Left ventricle myocardium inferior (tissue), 1 donor: ENCODE results near the gene PLEK. TPM values are rescaled to one million over a fixed set of nuclear protein-coding genes. Genes with fewer than 3 reads are reported as not detected.

Experiments used
- DNase-seq: peaks from one replicate; pipeline ENCODE4 v3.0.0-alpha.2; 2020
- H3K27ac ChIP-seq: fragments of 200-600 bp; replicated peaks from 2 replicates; pipeline ENCODE4 v1.8.0; 2021
- H3K27me3 ChIP-seq: fragments of 200-600 bp; 2 replicates; pipeline ENCODE4 v1.8.0; 2021; ENCODE audit warnings: low read depth
- H3K36me3 ChIP-seq: fragments of 200-600 bp; 2 replicates; pipeline ENCODE4 v1.8.0; 2021
- H3K4me1 ChIP-seq: fragments of 200-600 bp; 2 replicates; pipeline ENCODE4 v1.8.0; 2021
- H3K4me3 ChIP-seq: fragments of 200-600 bp; 2 replicates; pipeline ENCODE4 v1.8.0; 2021; ENCODE audit warnings: mild to moderate bottlenecking, moderate library complexity
- H3K9me3 ChIP-seq: fragments of 200-600 bp; replicated peaks from 2 replicates; pipeline ENCODE4 v1.8.0; 2021
- intact Hi-C: fragments of 100-400 bp; cut with micrococcal nuclease; formaldehyde crosslinking; loops from one replicate; pipeline ENCODE4 v1.11.0; 2022
- total RNA-seq: library from RNA; stranded (reverse); fragmentation: NEBNext Ultra II Directional; extraction: Animal tissue kit (Norgen Biotek cat#: 25700); gene quantifications from one replicate; pipeline ENCODE4 v1.2.1, GENCODE V29; 2021
- TF ChIP-seq, protein P1 (sequence below): fragments of 200-600 bp; IDR thresholded peaks from 2 replicates; pipeline ENCODE4 v1.8.0; 2021; ENCODE audit warnings: antibody characterized with exemption, mild to moderate bottlenecking, borderline replicate concordance
- donor health status: DM: no; HTN: yes; CAD: no; lungs with severe emphysema.

PLEK gene
- total RNA-seq, 1 donor from 2014 or later: 4.8 TPM

DNA sequence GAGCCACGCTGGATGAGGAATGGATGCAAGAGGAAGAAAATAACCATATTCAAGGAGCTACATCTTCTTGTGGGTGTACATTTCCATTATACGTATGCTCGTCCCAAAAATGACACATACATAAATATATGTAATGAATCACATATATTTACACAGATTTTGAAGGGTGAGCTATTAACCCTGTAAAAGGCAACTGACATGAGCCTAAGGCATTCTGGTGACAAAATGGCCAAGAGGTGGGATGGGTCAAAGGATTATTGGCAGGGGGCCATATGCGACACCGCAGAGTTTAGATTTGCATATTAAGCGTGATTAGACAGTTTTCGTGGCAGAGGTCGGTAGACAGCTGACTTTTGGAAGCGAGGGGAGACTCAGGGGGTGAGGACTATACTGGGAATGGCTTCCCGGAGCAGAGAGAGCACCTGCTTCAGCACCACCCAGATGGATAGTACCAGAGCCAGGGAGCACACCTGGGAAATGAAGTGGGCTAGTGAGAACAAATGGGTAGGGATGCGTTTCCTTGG, 44.9 kb upstream of the PLEK start:
- H3K27me3 ChIP-seq: peaks cover 22% of the 10 kb centered on the region
- H3K9me3 ChIP-seq: no peaks in the 10 kb centered on the region
- DNase-seq: no peak
- peak overlapping the region; percentile 88 for H3K4me3 ChIP-seq
- TF ChIP-seq, protein P1, sequence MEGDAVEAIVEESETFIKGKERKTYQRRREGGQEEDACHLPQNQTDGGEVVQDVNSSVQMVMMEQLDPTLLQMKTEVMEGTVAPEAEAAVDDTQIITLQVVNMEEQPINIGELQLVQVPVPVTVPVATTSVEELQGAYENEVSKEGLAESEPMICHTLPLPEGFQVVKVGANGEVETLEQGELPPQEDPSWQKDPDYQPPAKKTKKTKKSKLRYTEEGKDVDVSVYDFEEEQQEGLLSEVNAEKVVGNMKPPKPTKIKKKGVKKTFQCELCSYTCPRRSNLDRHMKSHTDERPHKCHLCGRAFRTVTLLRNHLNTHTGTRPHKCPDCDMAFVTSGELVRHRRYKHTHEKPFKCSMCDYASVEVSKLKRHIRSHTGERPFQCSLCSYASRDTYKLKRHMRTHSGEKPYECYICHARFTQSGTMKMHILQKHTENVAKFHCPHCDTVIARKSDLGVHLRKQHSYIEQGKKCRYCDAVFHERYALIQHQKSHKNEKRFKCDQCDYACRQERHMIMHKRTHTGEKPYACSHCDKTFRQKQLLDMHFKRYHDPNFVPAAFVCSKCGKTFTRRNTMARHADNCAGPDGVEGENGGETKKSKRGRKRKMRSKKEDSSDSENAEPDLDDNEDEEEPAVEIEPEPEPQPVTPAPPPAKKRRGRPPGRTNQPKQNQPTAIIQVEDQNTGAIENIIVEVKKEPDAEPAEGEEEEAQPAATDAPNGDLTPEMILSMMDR: no peak
- H3K4me1 ChIP-seq: peaks cover 45% of the 10 kb centered on the region
- H3K27ac ChIP-seq: peak overlapping the region; percentile 97
- intact Hi-C loops: no loop called here
- peaks cover 14% of the 10 kb centered on the region for H3K36me3 ChIP-seq

- TF ChIP-seq, protein P1: no peak
- no peak for DNase-seq
- Histone ChIP-seq H3K27ac (no peak overlapping the region), H3K4me1 (peaks cover 5% of the 10 kb centered on the region), H3K36me3 (no peaks in the 10 kb centered on the region), H3K9me3 (no peaks in the 10 kb centered on the region), H3K27me3 (peaks cover 26% of the 10 kb centered on the region), H3K4me3 (no peak overlapping the region)
- intact Hi-C loops: no loop called here
These were observed 40.0 kb upstream of the PLEK start for GRCh38 chr2:68325056-68325455.

GRCh38 chr2:68328901-68329300, 36.2 kb upstream of the PLEK start:
- Histone ChIP-seq H3K27ac (no peak overlapping the region), H3K4me1 (no peaks in the 10 kb centered on the region), H3K9me3 (no peaks in the 10 kb centered on the region), H3K27me3 (peaks cover 26% of the 10 kb centered on the region), H3K4me3 (no peak overlapping the region), H3K36me3 (no peaks in the 10 kb centered on the region)
- TF ChIP-seq, protein P1: no peak
- intact Hi-C loops: no loop called here
- DNase-seq: no peak

DNA sequence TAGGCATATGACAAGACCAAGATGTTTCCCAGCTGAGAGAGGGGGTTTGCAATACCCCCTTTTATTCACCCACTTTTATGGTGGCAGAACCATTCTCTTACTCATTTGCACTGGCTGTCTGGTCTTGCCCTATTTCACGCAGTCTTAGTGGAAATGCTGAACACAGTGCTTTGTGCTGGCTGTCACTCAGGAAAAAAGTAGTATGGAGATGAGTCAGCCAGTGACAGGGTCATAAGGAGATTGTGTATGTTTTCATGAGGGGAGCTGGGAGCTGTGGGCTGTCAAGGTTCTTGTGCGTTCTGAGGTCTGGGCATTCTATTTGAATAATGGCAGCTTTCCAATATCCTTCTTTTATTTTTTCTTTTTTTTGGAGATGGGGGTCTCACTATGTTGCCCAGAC, 34.4 kb upstream of the PLEK start:
- H3K27me3 ChIP-seq: peaks cover 26% of the 10 kb centered on the region
- no peak for DNase-seq
- H3K9me3 ChIP-seq: no peaks in the 10 kb centered on the region
- intact Hi-C loops: no loop called here
- no peaks in the 10 kb centered on the region for H3K4me1 ChIP-seq
- no peaks in the 10 kb centered on the region for H3K36me3 ChIP-seq
- H3K27ac ChIP-seq: no peak overlapping the region
- no peak overlapping the region for H3K4me3 ChIP-seq
- TF ChIP-seq, protein P1: no peak

DNA sequence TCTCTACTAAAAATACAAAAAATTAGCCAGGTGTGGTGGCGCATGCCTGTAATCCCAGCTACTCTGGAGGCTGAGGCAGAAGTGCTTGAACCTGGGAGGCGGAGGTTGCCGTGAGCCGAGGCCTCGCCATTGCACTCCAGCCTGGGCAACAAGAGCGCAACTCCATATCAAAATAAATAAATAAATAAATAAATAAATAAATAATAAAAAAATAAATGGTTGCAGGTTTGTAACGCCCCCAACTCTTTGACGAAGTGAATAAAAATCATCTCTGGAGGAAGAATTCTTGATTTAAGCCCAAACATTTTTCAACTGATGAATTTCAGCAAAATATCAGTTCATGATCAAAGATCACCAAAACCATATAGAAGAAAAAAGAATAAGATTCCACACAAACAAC, 32.1 kb upstream of the PLEK start:
- TF ChIP-seq, protein P1: no peak
- Histone ChIP-seq H3K27me3 (peaks cover 19% of the 10 kb centered on the region), H3K4me1 (no peaks in the 10 kb centered on the region), H3K9me3 (no peaks in the 10 kb centered on the region), H3K4me3 (no peak overlapping the region), H3K36me3 (no peaks in the 10 kb centered on the region), H3K27ac (no peak overlapping the region)
- intact Hi-C loops: no loop called here
- DNase-seq: no peak

GRCh38 chr2:68333931-68334330, 31.2 kb upstream of the PLEK start:
- Histone ChIP-seq H3K9me3 (no peaks in the 10 kb centered on the region), H3K27ac (no peak overlapping the region), H3K4me3 (no peak overlapping the region), H3K4me1 (no peaks in the 10 kb centered on the region), H3K36me3 (no peaks in the 10 kb centered on the region), H3K27me3 (peaks cover 13% of the 10 kb centered on the region)
- TF ChIP-seq, protein P1: no peak
- intact Hi-C loops: no loop called here
- DNase-seq: no peak
